Activated naive CD4-positive, alpha-beta T cell treated with anti-CD3 and anti-CD28 coated beads for 36 hours (primary cell): ENCODE data around the gene ADAM12. TPM values are rescaled to one million over a fixed set of nuclear protein-coding genes. Genes with fewer than 3 reads are reported as not detected.

Source experiments
- CTCF ChIA-PET: fragments of 350-600 bp; sonication (Branson Sonifier 250); formaldehyde crosslinking; loops from one replicate; lab custom pipeline; 2021; ENCODE audit warnings: antibody characterized with exemption; lab: Charles Lee
- DNase-seq: peaks from one replicate; pipeline ENCODE4 v3.0.0-alpha.2; 2020
- H3K27ac Mint-ChIP-seq: one replicate; pipeline ENCODE4 v1.8.0; 2021; ENCODE audit warnings: mild to moderate bottlenecking, mixed read lengths
- H3K27me3 Mint-ChIP-seq: one replicate; pipeline ENCODE4 v1.8.0; 2021; ENCODE audit warnings: low read depth, mixed read lengths
- H3K36me3 Mint-ChIP-seq: one replicate; pipeline ENCODE4 v1.8.0; 2021; ENCODE audit warnings: low read depth, mixed read lengths
- H3K4me1 Mint-ChIP-seq: one replicate; pipeline ENCODE4 v1.8.0; 2021; ENCODE audit warnings: low read depth, mixed read lengths
- H3K4me3 Mint-ChIP-seq: one replicate; pipeline ENCODE4 v1.8.0; 2021; ENCODE audit warnings: mild to moderate bottlenecking, moderate library complexity, mixed read lengths
- H3K9me3 Mint-ChIP-seq: one replicate; pipeline ENCODE4 v1.8.0; 2021; ENCODE audit warnings: mixed read lengths
- intact Hi-C: fragments of 100-400 bp; cut with micrococcal nuclease; formaldehyde crosslinking; loops from one replicate; pipeline ENCODE4 v1.15.1; 2023
- total RNA-seq, 2 experiments: library from RNA; stranded (reverse); gene quantifications; one replicate each; pipeline ENCODE4 v1.2.3, GENCODE V29; 2021

The ADAM12 gene
- total RNA-seq, 2 experiments from 2014 or later: not detected

DNA sequence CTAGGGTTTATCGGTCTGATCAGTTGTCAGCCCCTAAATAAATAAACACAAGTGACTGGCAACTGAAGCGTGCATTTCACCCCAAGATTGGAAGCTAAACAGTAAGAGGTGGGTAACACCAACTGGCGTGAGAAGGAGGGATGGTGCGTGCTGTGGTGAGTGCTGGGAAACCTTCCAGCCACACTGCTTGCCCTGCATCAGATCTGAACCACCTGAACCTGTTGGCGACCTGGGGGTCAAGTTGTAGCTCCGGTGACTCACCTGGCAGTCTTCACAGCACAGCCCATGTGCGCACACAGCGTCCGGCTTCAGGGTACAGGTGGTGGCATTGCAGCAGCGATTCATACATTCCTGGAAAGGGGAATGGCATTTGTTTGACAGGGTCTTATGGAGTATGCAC, 321.8 kb downstream of the ADAM12 start:
- Mint-ChIP-seq H3K9me3 (no peaks in the 10 kb centered on the region), H3K4me1 (no peaks in the 10 kb centered on the region), H3K4me3 (no peak overlapping the region), H3K36me3 (no peaks in the 10 kb centered on the region), H3K27me3 (peaks cover 3% of the 10 kb centered on the region), H3K27ac (no peak overlapping the region)
- intact Hi-C loops: no loop called here
- no peak for DNase-seq
- CTCF ChIA-PET: no interaction called here

DNA sequence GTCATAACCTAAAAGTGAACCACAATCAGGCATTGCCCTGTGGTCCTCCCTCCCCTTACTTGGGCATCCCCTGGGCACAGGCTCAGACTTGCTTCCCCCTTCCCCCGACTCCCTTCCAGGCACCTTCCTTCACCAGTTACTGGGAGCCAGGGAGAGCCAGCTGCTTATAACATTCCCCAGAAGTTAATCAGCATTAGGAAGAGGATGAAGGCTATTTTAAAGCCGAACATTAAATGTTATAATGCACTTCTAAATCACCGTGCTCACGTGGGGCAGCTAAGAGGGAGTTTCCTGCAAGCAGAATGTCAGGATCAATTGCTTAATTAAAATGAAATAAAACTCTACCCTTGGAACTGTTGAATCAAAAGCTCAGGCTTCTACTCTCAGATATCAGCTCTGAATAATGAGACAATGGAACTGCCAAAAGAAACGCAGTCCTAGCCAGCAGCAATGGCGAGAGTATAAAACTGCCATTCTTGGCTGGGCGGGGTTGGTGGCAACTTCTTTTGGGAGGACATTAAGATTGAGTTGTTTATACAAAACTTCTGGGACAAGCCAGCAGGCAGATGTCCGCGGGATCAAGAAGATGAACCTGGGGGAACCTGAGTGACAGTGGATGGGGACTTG, 322.4 kb downstream of the ADAM12 start:
- intact Hi-C loops: no loop called here
- Mint-ChIP-seq H3K9me3 (no peaks in the 10 kb centered on the region), H3K4me3 (no peak overlapping the region), H3K27me3 (no peaks in the 10 kb centered on the region), H3K4me1 (no peaks in the 10 kb centered on the region), H3K27ac (no peak overlapping the region), H3K36me3 (no peaks in the 10 kb centered on the region)
- CTCF ChIA-PET: no interaction called here
- no peak for DNase-seq

DNA sequence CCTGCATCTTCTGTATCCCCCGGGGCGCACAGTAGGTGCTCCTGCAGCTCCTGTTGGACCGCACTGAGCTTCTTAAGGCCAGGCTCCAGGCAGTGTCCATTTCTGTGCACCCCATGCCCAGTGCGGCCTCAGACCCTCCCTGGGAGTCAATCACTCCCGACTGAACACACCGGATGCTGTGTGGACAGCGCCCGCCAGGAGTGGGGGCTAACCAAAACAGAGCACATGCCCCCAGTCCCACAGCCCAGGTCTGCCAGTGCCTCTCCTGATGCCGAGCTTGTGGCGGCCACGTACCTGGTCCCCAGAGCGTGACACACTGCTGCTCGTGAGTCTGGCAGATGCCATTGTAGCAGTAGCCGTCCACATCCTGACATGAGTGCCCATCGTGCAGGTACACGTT, 323.8 kb downstream of the ADAM12 start:
- CTCF ChIA-PET: no interaction called here
- H3K4me1 Mint-ChIP-seq: no peaks in the 10 kb centered on the region
- no peak overlapping the region for H3K4me3 Mint-ChIP-seq
- H3K27me3 Mint-ChIP-seq: peaks cover 3% of the 10 kb centered on the region
- H3K9me3 Mint-ChIP-seq: no peaks in the 10 kb centered on the region
- intact Hi-C loops: no loop called here
- H3K27ac Mint-ChIP-seq: no peak overlapping the region
- no peak for DNase-seq
- H3K36me3 Mint-ChIP-seq: no peaks in the 10 kb centered on the region

DNA sequence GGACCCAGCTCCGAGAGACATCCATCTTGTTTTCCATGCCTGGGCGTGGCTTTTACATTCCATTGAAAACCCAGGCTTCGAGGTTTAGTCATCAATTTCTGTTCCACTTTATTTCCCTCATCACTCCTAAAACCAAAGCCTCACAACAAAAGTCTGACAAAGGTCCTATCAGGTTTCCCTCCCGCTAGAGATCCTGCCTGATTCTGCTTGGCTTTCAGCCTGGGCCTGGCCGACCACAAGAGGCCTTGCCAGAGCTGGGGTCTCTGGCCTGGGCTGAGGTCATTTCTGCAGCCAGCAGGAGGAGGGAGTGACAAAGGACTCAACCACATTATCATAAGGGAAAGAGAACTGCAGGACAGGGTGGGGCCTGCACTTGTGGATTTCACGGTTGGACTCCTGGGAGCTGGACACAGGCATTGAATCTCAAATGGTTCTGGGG, 324.9 kb downstream of the ADAM12 start:
- DNase-seq: no peak
- H3K27ac Mint-ChIP-seq: no peak overlapping the region
- intact Hi-C loops: no loop called here
- H3K4me1 Mint-ChIP-seq: no peaks in the 10 kb centered on the region
- H3K27me3 Mint-ChIP-seq: peaks cover 4% of the 10 kb centered on the region
- no peak overlapping the region for H3K4me3 Mint-ChIP-seq
- CTCF ChIA-PET: no interaction called here
- H3K36me3 Mint-ChIP-seq: no peaks in the 10 kb centered on the region
- H3K9me3 Mint-ChIP-seq: no peaks in the 10 kb centered on the region

DNA sequence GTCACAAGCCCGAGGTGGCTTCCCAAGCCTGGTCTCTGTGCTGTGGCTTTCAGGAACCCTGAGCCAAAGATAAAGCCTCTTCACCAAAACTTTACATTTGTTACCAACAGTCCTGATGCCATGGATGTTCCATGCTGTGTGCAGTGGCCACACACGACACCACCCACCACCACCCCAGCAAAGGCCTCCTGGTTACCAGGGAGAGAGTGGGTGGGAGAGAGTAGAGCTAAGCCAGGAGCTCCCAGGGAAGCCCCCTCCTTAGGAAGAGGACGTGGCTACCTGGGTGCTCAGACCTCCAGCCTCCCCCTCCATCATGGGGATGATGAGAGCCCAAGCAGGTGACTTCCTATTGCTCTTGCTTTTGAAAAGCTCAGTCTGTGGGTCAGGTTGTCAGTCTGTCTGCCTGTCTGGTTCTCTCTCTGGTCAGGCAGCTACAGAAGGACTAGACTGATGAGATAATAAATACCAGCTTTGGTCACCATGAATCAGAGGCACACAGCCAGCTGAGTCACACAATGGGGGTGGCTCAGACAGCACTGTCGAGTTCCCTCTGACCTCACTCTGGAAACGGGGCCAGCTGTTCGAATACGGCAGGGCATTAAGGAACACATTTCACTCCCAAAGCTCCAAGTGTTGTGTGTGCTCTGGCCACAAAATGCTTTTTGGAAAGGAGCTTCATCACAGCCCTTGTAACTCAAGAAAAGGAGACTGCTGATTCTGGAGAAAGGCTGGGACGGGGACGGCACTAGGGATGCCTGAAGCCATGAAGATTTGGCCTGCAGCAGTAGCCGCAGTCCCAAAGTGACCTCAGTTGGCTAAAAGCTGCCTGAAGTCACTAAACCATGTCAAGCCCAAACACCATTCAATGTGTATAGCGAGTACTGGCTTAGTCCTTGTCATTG, 325.9 kb downstream of the ADAM12 start:
- H3K36me3 Mint-ChIP-seq: no peaks in the 10 kb centered on the region
- CTCF ChIA-PET: no interaction called here
- DNase-seq: no peak
- H3K4me1 Mint-ChIP-seq: no peaks in the 10 kb centered on the region
- H3K27ac Mint-ChIP-seq: no peak overlapping the region
- no peak overlapping the region for H3K4me3 Mint-ChIP-seq
- intact Hi-C loops: no loop called here
- H3K9me3 Mint-ChIP-seq: no peaks in the 10 kb centered on the region
- peaks cover 4% of the 10 kb centered on the region for H3K27me3 Mint-ChIP-seq

DNA sequence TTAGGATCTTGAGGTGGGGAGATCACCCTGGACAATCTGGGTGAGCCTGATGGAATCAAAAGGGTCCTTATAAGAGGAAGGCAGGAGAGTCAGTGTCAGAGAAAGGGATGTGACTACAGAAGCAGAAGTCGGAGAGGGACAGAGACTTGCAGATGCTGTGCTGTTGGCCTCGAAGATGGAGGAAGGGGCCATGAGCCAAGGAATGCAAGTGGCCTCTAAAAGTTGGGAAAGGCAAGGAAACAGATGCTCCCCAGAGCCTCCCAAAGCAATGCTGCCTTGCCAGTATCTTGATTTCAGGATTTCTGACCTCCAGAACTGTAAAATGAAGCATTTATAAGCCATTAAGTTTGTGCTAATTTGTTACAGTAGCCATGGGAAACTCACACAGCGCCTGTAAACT, 326.8 kb downstream of the ADAM12 start:
- Mint-ChIP-seq H3K27ac (no peak overlapping the region), H3K36me3 (no peaks in the 10 kb centered on the region), H3K4me1 (no peaks in the 10 kb centered on the region), H3K27me3 (peaks cover 4% of the 10 kb centered on the region), H3K4me3 (no peak overlapping the region), H3K9me3 (no peaks in the 10 kb centered on the region)
- intact Hi-C loops: no loop called here
- CTCF ChIA-PET: no interaction called here
- DNase-seq: no peak

DNA sequence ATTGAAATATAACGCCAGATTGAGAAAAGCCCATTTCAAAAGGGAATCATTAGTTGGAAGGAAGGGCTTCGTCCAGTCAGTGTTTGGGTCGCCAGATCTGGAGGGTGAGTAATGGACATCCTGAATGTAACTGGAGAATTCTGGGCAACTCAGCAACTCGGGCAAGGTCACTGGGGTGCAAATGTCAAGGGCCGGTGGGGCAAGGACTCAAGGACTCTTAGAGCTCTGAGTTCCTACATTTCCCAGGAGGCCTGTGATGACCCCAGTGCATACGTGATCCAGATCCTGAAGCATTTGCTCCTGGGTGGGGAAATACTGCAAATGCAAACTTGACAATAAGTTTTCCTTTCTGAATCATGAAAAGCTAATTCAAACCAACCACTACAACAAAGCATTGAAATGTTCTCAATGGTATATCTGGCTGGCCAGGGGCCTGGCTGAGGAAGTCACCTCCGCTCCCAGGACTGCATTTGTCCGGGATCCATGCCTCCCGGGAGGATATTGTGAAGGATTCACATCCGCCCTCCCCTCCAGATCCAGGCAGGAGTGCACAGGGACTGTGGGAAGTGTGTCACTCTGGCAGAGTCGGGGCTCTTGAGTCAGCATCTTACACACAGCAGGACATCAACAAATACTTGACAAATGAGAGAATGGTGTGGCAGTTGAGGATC, 327.9 kb downstream of the ADAM12 start:
- Mint-ChIP-seq H3K36me3 (no peaks in the 10 kb centered on the region), H3K27ac (no peak overlapping the region), H3K9me3 (no peaks in the 10 kb centered on the region), H3K27me3 (peaks cover 4% of the 10 kb centered on the region), H3K4me3 (no peak overlapping the region), H3K4me1 (no peaks in the 10 kb centered on the region)
- intact Hi-C loops: no loop called here
- no peak for DNase-seq
- CTCF ChIA-PET: no interaction called here

DNA sequence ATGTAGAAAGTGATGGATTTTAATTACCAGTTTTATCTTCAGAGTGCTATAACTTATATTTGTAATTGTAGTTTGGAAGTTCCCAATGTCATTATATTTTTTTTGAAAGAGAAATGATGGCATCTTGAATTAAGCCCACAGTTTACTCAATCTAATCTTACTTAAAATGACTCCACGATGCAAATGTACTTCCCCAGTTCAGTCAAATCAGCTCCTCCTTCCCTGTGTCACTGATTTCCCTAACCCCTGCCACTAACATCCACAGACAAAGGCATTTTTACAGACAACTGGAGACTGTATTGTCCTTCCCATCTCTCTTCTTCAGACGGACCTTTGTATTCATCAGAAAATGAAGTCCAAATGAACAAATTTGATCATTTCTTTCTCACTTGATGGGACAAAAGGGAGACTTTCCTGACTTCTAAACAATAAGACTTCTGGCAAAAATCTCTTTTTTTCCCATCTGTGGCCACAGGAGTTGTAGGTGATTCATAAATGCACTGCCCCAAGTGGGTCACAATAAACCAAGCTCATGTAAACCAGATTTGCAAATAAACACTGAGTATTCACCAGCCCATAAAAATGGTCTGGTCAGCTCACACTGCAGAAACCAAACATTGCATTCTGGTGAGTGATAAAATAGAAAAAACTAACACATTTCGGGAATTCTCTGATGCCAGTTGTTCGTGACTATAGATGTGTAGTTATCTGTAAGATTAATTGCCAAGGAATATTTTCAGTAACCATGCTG, 329.0 kb downstream of the ADAM12 start:
- no peak for DNase-seq
- no peaks in the 10 kb centered on the region for H3K4me1 Mint-ChIP-seq
- H3K27me3 Mint-ChIP-seq: peaks cover 4% of the 10 kb centered on the region
- CTCF ChIA-PET: no interaction called here
- no peak overlapping the region for H3K27ac Mint-ChIP-seq
- intact Hi-C loops: no loop called here
- no peaks in the 10 kb centered on the region for H3K36me3 Mint-ChIP-seq
- no peak overlapping the region for H3K4me3 Mint-ChIP-seq
- no peaks in the 10 kb centered on the region for H3K9me3 Mint-ChIP-seq

DNA sequence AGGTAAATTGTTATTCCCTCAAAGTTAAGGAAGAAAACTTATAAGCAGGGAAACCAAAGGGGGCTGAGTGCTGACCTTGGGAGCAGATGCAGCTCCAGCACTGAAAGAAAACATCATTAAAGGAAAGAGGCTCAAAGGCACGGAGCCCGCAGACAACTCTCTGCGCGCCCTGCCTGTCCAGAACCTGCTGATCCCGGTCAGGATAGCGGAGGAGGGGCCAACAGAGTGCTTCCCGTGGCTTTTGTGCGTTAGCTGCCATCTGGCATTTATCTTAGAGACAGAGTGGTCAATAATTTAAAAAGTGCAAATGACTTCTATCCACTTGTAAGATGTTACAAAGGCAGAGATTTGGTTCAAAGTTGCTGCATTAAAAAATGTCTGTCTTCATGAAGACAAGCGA, 329.8 kb downstream of the ADAM12 start:
- CTCF ChIA-PET: no interaction called here
- Mint-ChIP-seq H3K36me3 (no peaks in the 10 kb centered on the region), H3K27me3 (peaks cover 4% of the 10 kb centered on the region), H3K4me3 (no peak overlapping the region), H3K27ac (no peak overlapping the region), H3K9me3 (no peaks in the 10 kb centered on the region), H3K4me1 (no peaks in the 10 kb centered on the region)
- DNase-seq: no peak
- intact Hi-C loops: no loop called here

DNA sequence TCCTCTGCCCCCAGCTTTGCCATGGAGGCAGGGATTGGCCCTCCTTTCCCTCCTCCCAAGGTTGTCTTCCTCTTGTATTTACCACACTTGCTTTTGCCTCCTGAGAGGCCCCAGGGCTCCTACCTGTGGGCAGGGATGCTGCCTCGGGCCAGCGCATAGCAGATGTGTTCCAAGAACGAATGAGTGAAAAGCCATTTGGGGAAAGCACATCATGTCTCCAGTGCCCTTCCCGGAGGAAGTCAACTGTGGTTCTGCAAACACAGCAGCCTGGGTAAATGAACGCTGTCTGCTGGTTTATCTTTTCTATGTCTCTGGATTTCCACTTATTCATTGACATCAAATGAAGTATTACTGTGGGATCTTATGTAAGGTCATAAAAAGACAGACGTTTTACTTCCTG, 330.2 kb downstream of the ADAM12 start:
- Mint-ChIP-seq H3K4me3 (no peak overlapping the region), H3K4me1 (no peaks in the 10 kb centered on the region), H3K36me3 (no peaks in the 10 kb centered on the region), H3K27ac (no peak overlapping the region), H3K9me3 (no peaks in the 10 kb centered on the region), H3K27me3 (peaks cover 4% of the 10 kb centered on the region)
- CTCF ChIA-PET: no interaction called here
- intact Hi-C loops: no loop called here
- DNase-seq: no peak

DNA sequence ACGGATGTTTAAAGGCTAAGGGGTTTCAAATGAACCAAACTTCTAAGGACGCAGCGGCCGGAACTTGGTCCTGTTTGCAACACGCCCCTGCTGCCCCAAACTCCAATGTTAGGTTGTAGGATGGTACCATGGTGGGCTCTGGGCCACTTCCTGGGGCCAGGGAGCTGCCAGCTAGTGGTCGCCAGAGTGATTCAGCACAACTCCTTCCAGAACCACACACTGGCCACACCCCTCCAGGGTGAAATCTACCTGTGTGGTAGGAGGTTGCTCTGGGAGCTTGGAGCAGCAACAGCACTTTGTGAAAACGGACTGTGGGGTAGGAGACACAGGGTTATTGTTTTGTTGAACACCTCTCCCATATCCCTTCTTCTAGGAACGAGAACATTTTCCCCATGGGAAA, 330.8 kb downstream of the ADAM12 start:
- H3K27ac Mint-ChIP-seq: no peak overlapping the region
- no peak for DNase-seq
- CTCF ChIA-PET: no interaction called here
- intact Hi-C loops: no loop called here
- H3K36me3 Mint-ChIP-seq: no peaks in the 10 kb centered on the region
- no peaks in the 10 kb centered on the region for H3K4me1 Mint-ChIP-seq
- peaks cover 4% of the 10 kb centered on the region for H3K27me3 Mint-ChIP-seq
- H3K9me3 Mint-ChIP-seq: no peaks in the 10 kb centered on the region
- no peak overlapping the region for H3K4me3 Mint-ChIP-seq

DNA sequence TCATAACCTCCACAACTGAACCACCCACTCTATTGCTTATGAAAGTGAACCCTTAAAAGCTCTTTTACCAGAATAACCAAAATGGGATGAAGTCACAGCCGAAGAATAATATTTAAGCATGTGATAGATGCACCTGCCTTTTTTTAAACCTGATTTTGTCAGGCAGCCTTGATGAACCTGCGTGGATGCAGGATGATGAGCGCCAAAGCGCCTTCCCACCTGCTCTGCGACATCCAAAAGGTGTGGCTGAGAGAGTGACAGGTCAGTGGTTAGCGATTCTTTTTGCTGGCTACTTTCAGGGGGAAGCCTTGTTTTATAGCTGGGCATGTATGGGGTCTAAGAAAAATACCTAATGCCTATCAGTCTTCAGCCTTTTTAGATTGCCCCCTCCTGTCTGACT, 334.1 kb downstream of the ADAM12 start:
- H3K27me3 Mint-ChIP-seq: peaks cover 3% of the 10 kb centered on the region
- no peaks in the 10 kb centered on the region for H3K36me3 Mint-ChIP-seq
- DNase-seq: no peak
- CTCF ChIA-PET: no interaction called here
- H3K9me3 Mint-ChIP-seq: no peaks in the 10 kb centered on the region
- intact Hi-C loops: no loop called here
- no peak overlapping the region for H3K27ac Mint-ChIP-seq
- no peaks in the 10 kb centered on the region for H3K4me1 Mint-ChIP-seq
- H3K4me3 Mint-ChIP-seq: no peak overlapping the region
